Liver (tissue), 3 donors: ENCODE results near the gene PLN.

Experiments used
- TF ChIP-seq, protein P1 (sequence below): fragments of 150-350 bp; IDR thresholded peaks from 2 replicates; pipeline ENCODE4 v1.5.1; 2017; ENCODE audit warnings: improper control_type of control experiment, low read depth, low read length; ENCODE audit not compliant: missing input control
- TF ChIP-seq, protein P2 (sequence below): IDR thresholded peaks from 2 replicates; pipeline ENCODE4 v1.6.1; 2016; ENCODE audit warnings: antibody characterized with exemption
- donor health status: healthy.
- donor health status: healthy.

DNA sequence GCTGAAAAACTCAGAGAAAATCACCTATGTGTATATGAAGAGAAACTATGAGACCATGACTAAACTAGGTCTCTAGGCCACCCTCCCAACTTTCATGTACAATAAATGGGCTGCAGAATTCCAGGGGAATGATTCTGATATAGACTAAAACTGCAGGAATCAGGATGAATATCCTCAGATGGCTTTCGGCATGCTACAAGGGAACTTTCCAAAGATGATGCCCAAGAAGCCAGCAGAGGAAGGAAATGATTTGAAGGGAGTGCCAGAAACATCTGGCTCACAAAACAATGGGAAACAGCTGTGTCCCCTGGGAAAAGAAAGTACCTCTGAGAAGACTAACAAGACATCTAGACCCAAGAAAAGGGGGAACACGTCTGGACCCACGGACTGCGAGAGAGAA, 41.1 kb downstream of the PLN start:
- TF ChIP-seq, protein P1, sequence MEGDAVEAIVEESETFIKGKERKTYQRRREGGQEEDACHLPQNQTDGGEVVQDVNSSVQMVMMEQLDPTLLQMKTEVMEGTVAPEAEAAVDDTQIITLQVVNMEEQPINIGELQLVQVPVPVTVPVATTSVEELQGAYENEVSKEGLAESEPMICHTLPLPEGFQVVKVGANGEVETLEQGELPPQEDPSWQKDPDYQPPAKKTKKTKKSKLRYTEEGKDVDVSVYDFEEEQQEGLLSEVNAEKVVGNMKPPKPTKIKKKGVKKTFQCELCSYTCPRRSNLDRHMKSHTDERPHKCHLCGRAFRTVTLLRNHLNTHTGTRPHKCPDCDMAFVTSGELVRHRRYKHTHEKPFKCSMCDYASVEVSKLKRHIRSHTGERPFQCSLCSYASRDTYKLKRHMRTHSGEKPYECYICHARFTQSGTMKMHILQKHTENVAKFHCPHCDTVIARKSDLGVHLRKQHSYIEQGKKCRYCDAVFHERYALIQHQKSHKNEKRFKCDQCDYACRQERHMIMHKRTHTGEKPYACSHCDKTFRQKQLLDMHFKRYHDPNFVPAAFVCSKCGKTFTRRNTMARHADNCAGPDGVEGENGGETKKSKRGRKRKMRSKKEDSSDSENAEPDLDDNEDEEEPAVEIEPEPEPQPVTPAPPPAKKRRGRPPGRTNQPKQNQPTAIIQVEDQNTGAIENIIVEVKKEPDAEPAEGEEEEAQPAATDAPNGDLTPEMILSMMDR, result no peak
- TF ChIP-seq, protein P2, sequence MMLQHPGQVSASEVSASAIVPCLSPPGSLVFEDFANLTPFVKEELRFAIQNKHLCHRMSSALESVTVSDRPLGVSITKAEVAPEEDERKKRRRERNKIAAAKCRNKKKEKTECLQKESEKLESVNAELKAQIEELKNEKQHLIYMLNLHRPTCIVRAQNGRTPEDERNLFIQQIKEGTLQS, result no peak
